H1 (cell line): ENCODE measurements around the gene SLC27A1. TPM values are rescaled to one million over a fixed set of nuclear protein-coding genes. Genes with fewer than 3 reads are reported as not detected.

ENCODE experiments used
- CTCF ChIA-PET: fragments of 300-600 bp; sonication (Branson Sonifier 250); formaldehyde crosslinking; loops from one replicate; lab custom pipeline; 2021; ENCODE audit not compliant: partially characterized antibody; lab: Charles Lee
- POLR2A ChIA-PET: fragments of 300-600 bp; sonication (Branson Sonifier 250); formaldehyde crosslinking; loops from one replicate; lab custom pipeline; 2021; ENCODE audit warnings: inconsistent platforms; ENCODE audit not compliant: partially characterized antibody; lab: Charles Lee
- DNase-seq, 2 experiments: peaks; one replicate each; pipeline versions ENCODE4 v3.0.0 to v3.0.0-alpha.2; 2010 to 2022; ENCODE audit warnings: low spot score in 2 of 2, low read depth in 1 of 2, mixed read lengths in 1 of 2
- FAIRE-seq: peaks from 2 replicates; lab custom pipeline; 2011; peaks lifted over from hg19 to GRCh38; lab: Jason Lieb, UNC
- H2AFZ ChIP-seq: 2 replicates; pipeline ENCODE4 v1.8.1; 2012; ENCODE audit warnings: low read length, inconsistent platforms
- H2AK5ac ChIP-seq: 2 replicates; pipeline ENCODE4 v1.6.1; 2013; ENCODE audit warnings: low read depth, low read length
- H2BK120ac ChIP-seq: replicated peaks from 2 replicates; pipeline ENCODE3; 2013; ENCODE audit warnings: low read depth, low read length, inconsistent platforms
- H2BK12ac ChIP-seq: 2 replicates; pipeline ENCODE4 v1.6.1; 2013; ENCODE audit warnings: low read depth, low read length
- H2BK15ac ChIP-seq: 2 replicates; pipeline ENCODE4 v1.6.1; 2013; ENCODE audit warnings: low read length
- H2BK20ac ChIP-seq: 2 replicates; pipeline ENCODE4 v1.6.1; 2013; ENCODE audit warnings: low read length
- H2BK5ac ChIP-seq: 2 replicates; pipeline ENCODE4 v1.6.1; 2013; ENCODE audit warnings: low read depth, low read length
- H3K14ac ChIP-seq: 2 replicates; pipeline ENCODE4 v1.6.1; 2013; ENCODE audit warnings: inconsistent platforms; ENCODE audit not compliant: insufficient read length
- H3K18ac ChIP-seq: 2 replicates; pipeline ENCODE4 v1.6.1; 2013; ENCODE audit warnings: low read length; ENCODE audit errors: extremely low read depth
- H3K23ac ChIP-seq: 2 replicates; pipeline ENCODE4 v1.6.1; 2013; ENCODE audit warnings: inconsistent platforms; ENCODE audit not compliant: insufficient read length
- H3K23me2 ChIP-seq: 2 replicates; pipeline ENCODE4 v1.6.1; 2013; ENCODE audit warnings: low read depth, low read length
- H3K27ac ChIP-seq: 2 replicates; pipeline ENCODE4 v1.6.1; 2011; ENCODE audit warnings: low read depth, low read length, inconsistent platforms
- H3K27me3 ChIP-seq, 4 experiments: replicated peaks in 1 of 4; 1 replicate in 1 of 4; 2 replicates in 3 of 4; pipeline versions ENCODE4 v1.6.1 to v1.8.1; 2011 to 2013; ENCODE audit warnings: low read length in 3 of 4, mild to moderate bottlenecking in 3 of 4, inconsistent platforms in 2 of 4, mixed read lengths in 2 of 4, moderate library complexity in 1 of 4; ENCODE audit not compliant: control insufficient read depth in 3 of 4, insufficient read depth in 3 of 4; ENCODE audit errors: extremely low read depth in 1 of 4
- H3K36me3 ChIP-seq, 4 experiments: 2 replicates each; pipeline versions ENCODE4 v1.6.1 to v1.8.1; 2011 to 2013; ENCODE audit warnings: mild to moderate bottlenecking in 4 of 4, low read length in 3 of 4, moderate library complexity in 2 of 4, control low read depth in 1 of 4, inconsistent platforms in 1 of 4; ENCODE audit not compliant: insufficient read depth in 4 of 4, control insufficient read depth in 2 of 4
- H3K4ac ChIP-seq: replicated peaks from 2 replicates; pipeline ENCODE3; 2013; ENCODE audit warnings: low read length, low read depth, mixed read lengths, inconsistent platforms; ENCODE audit not compliant: insufficient read length
- H3K4me1 ChIP-seq, 4 experiments: replicated peaks in 1 of 4; 1 replicate in 1 of 4; 2 replicates in 3 of 4; pipeline versions ENCODE4 v1.6.1 to v1.8.1; 2011 to 2013; ENCODE audit warnings: low read length in 3 of 4, inconsistent platforms in 2 of 4, mixed read lengths in 1 of 4; ENCODE audit not compliant: insufficient read depth in 4 of 4, control insufficient read depth in 3 of 4
- H3K4me2 ChIP-seq, 2 experiments: 2 replicates each; pipeline versions ENCODE4 v1.6.1 to v1.8.1; 2011 to 2013; ENCODE audit warnings: low read depth in 2 of 2, low read length in 2 of 2, control low read depth in 1 of 2, inconsistent platforms in 1 of 2, mild to moderate bottlenecking in 1 of 2; ENCODE audit not compliant: insufficient read depth in 1 of 2
- H3K4me3 ChIP-seq, 4 experiments: fragments of 200-600, 300-600 bp in 1 of 4; sonication (generic), shearing (Covaris generic), sonication (Bioruptor Twin) in 1 of 4; 2 replicates each; pipeline versions ENCODE4 v1.5.1 to v1.8.1; 2011 to 2016; ENCODE audit warnings: low read length in 4 of 4, low read depth in 3 of 4, control low read depth in 2 of 4, inconsistent platforms in 2 of 4, mild to moderate bottlenecking in 2 of 4, mixed read lengths in 1 of 4, moderate library complexity in 1 of 4; ENCODE audit not compliant: insufficient read depth in 2 of 4; ENCODE audit errors: extremely low read depth in 1 of 4
- H3K56ac ChIP-seq: replicated peaks from 2 replicates; pipeline ENCODE3; 2013; ENCODE audit warnings: low read depth, mild to moderate bottlenecking, mixed read lengths, low read length, inconsistent platforms; ENCODE audit not compliant: insufficient read length
- H3K79me1 ChIP-seq: 2 replicates; pipeline ENCODE4 v1.6.1; 2013; ENCODE audit warnings: low read depth, low read length, control low read depth
- H3K79me2 ChIP-seq, 2 experiments: 2 replicates each; pipeline versions ENCODE4 v1.6.1 to v1.8.1; 2012 to 2013; ENCODE audit warnings: low read length in 2 of 2, mild to moderate bottlenecking in 2 of 2, inconsistent platforms in 1 of 2; ENCODE audit not compliant: insufficient read depth in 2 of 2, control insufficient read depth in 1 of 2
- H3K9ac ChIP-seq, 4 experiments: replicated peaks in 1 of 4; 1 replicate in 1 of 4; 2 replicates in 3 of 4; pipeline versions ENCODE4 v1.6.1 to v1.8.1; 2011 to 2013; ENCODE audit warnings: low read depth in 3 of 4, low read length in 3 of 4, control low read depth in 2 of 4, mild to moderate bottlenecking in 2 of 4, moderate library complexity in 2 of 4, inconsistent platforms in 1 of 4; ENCODE audit errors: extremely low read depth in 1 of 4
- H3K9me3 ChIP-seq, 2 experiments: 2 replicates each; pipeline versions ENCODE4 v1.6.1 to v1.8.1; 2012 to 2013; ENCODE audit warnings: mild to moderate bottlenecking in 2 of 2, moderate library complexity in 2 of 2, control low read depth in 1 of 2, inconsistent platforms in 1 of 2, low read depth in 1 of 2, low read length in 1 of 2, mixed read lengths in 1 of 2; ENCODE audit not compliant: insufficient read depth in 2 of 2
- H4K20me1 ChIP-seq, 2 experiments: replicated peaks in 1 of 2; 2 replicates each; pipeline versions ENCODE3 to v1.8.1; 2011 to 2013; ENCODE audit warnings: inconsistent platforms in 2 of 2, low read length in 2 of 2, mild to moderate bottlenecking in 1 of 2; ENCODE audit not compliant: insufficient read depth in 2 of 2, control insufficient read depth in 1 of 2
- H4K5ac ChIP-seq: 2 replicates; pipeline ENCODE4 v1.6.1; 2013; ENCODE audit warnings: low read length, low read depth, mixed read lengths, inconsistent platforms; ENCODE audit not compliant: insufficient read length
- H4K8ac ChIP-seq: 2 replicates; pipeline ENCODE4 v1.8.0; 2013; ENCODE audit warnings: mild to moderate bottlenecking, moderate library complexity, low read length, inconsistent platforms; ENCODE audit not compliant: insufficient read depth; ENCODE audit errors: extremely low read depth
- H4K91ac ChIP-seq: replicated peaks from 2 replicates; pipeline ENCODE3; 2013; ENCODE audit warnings: low read length, mixed read lengths, inconsistent platforms; ENCODE audit not compliant: insufficient read length
- CHD2 ChIP-seq: IDR thresholded peaks from 2 replicates; pipeline ENCODE4 v1.6.1; 2012; ENCODE audit warnings: low read length, improper control_type of control experiment
- EGR1 ChIP-seq: IDR thresholded peaks from 2 replicates; pipeline ENCODE4 v1.6.1; 2011; ENCODE audit warnings: low read depth, low read length, borderline replicate concordance
- GABPA ChIP-seq: IDR thresholded peaks from 2 replicates; pipeline ENCODE4 v1.6.1; 2011; ENCODE audit warnings: mild to moderate bottlenecking, low read length, moderate library complexity, borderline replicate concordance; ENCODE audit not compliant: insufficient read depth
- POLR2A ChIP-seq, 2 experiments: IDR thresholded peaks; 1 replicate in 1 of 2; 2 replicates in 1 of 2; pipeline ENCODE4 v1.6.1; 2011; ENCODE audit warnings: low read depth in 2 of 2, low read length in 2 of 2, mild to moderate bottlenecking in 2 of 2; ENCODE audit errors: control extremely low read depth in 1 of 2
- RBBP5 ChIP-seq: IDR thresholded peaks from 2 replicates; pipeline ENCODE4 v1.7.1; 2012; ENCODE audit warnings: low read depth, mild to moderate bottlenecking, inconsistent platforms, low read length, moderate library complexity, borderline replicate concordance
- SRF ChIP-seq: IDR thresholded peaks from 2 replicates; pipeline ENCODE4 v1.6.1; 2011; ENCODE audit warnings: mild to moderate bottlenecking, low read depth, low read length, moderate library complexity
- TBP ChIP-seq: IDR thresholded peaks from 2 replicates; pipeline ENCODE4 v1.6.1; 2011; ENCODE audit warnings: low read depth, low read length, improper control_type of control experiment
- YY1 ChIP-seq: IDR thresholded peaks from 2 replicates; pipeline ENCODE4 v1.6.1; 2011; ENCODE audit warnings: low read depth, mild to moderate bottlenecking, low read length
- WGBS, 2 experiments: shearing (Covaris generic) in 1 of 2; methylation state at CpG; one replicate each; pipeline versions ENCODE4 v1.1.6 to v1.1.7; 2013 to 2015; ENCODE audit warnings: low lambda C conversion rate in 2 of 2, mixed read lengths in 2 of 2, inconsistent platforms in 1 of 2, low coverage in 1 of 2, missing lambda C conversion rate in 1 of 2; ENCODE audit not compliant: insufficient replicate concordance in 2 of 2, insufficient coverage in 1 of 2, insufficient read length in 1 of 2; ENCODE audit errors: extremely low coverage in 1 of 2, missing lambda C conversion rate in 1 of 2; 5-methylcytosine and 5-hydroxymethylcytosine counted together
- polyA plus RNA-seq, 7 experiments: library from polyadenylated mRNA; depleted of rRNA in 3 of 7; stranded (reverse) in 5 of 7; unstranded in 2 of 7; fragments of >200 nt in 5 of 7; fragments of 200-250 nt in 2 of 7; gene quantifications; 1 replicate in 5 of 7; 2 replicates in 1 of 7; 4 replicates in 1 of 7; pipeline versions ENCODE4 v1.2.1 to v1.2.3, GENCODE V29; 2011 to 2013; ENCODE audit warnings: missing spikeins in 2 of 7, mixed read lengths in 2 of 7
- total RNA-seq: library from RNA; stranded (reverse); fragmentation: NEBNext Ultra II Directional; extraction: Animal tissue kit (Norgen Biotek cat#: 25700); gene quantifications from 2 replicates; pipeline ENCODE4 v1.2.1, GENCODE V29; 2021
- TF ChIP-seq, protein P1 (sequence below), 3 experiments: IDR thresholded peaks; 1 replicate in 2 of 3; 2 replicates in 1 of 3; pipeline versions ENCODE4 v1.5.1 to v1.6.1; 2011; ENCODE audit warnings: low read length in 3 of 3, mild to moderate bottlenecking in 3 of 3, inconsistent platforms in 2 of 3, low read depth in 1 of 3, moderate library complexity in 1 of 3; ENCODE audit not compliant: insufficient read depth in 1 of 3; ENCODE audit errors: control extremely low read depth in 1 of 3

The SLC27A1 gene
- total and polyA plus RNA-seq, 2 of the 8 experiments (the other 6 are each of a cell fraction or from before 2014, with no cell fraction given), result 7.5 to 9.1 TPM

DNA sequence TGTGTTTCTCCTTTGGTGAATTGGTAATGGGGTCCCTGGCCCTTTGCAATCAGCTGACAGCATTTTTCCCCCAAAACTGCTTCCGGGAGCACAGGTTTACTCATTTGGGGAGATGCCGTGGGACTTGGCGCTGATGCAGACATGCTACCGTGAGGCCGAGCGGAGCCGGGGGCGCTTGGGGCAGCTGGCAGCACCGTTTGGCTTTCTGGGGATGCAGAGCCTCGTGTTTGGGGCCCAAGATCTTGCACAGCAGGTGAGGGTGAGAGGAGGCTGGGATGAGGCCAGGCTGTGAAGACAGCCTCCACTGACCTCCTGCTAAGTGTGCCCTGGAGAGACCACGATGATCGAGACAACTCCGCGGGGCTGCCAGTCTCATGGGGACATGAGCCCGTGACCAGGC lies 71.7 kb downstream of the SLC27A1 start:
- Histone ChIP-seq H3K27ac (no peak overlapping the region), H3K56ac (no peak overlapping the region), H3K36me3 (no peaks in the 10 kb centered on the region), H3K79me2 (no peaks in the 10 kb centered on the region), H3K4ac (no peak overlapping the region), H3K23ac (no peak overlapping the region), H4K91ac (no peak overlapping the region), H2BK5ac (no peak overlapping the region), H3K23me2 (peaks cover 7% of the 10 kb centered on the region; the same call in 1 of the 2 replicates), H2AK5ac (no peak overlapping the region), H4K20me1 (peaks cover 0 to 3% of the 10 kb centered on the region in 2 experiments), H3K27me3 (peaks cover 0 to 6% (median 3%) of the 10 kb centered on the region in 4 experiments; a peak in 3 of 7 replicates), H3K18ac (no peak overlapping the region), H3K4me1 (no peaks in the 10 kb centered on the region; a peak in 2 of 7 replicates), H3K9me3 (no peaks in the 10 kb centered on the region; a peak in 1 of 4 replicates), H3K79me1 (no peaks in the 10 kb centered on the region), H3K9ac (no peak overlapping the region), H2BK120ac (no peak overlapping the region), H3K4me2 (no peak overlapping the region), H2BK15ac (no peak overlapping the region), H2BK12ac (no peak overlapping the region), H2BK20ac (no peak overlapping the region), H4K8ac (no peak overlapping the region), H3K14ac (no peak overlapping the region), H2AFZ (no peak overlapping the region), H4K5ac (no peak overlapping the region), H3K4me3 (no peak overlapping the region)
- FAIRE-seq (no peak), DNase-seq (no peak)
- TF ChIP-seq SRF (no peak), YY1 (no peak), RBBP5 (no peak), GABPA (no peak), TBP (no peak), CHD2 (no peak), POLR2A (IDR thresholded peaks at IDR 0.05; ENCODE audit: control extremely low read depth in 1 of 2, low read depth in 2 of 2, low read length in 2 of 2) (no peak), EGR1 (no peak)
- TF ChIP-seq, protein P1, sequence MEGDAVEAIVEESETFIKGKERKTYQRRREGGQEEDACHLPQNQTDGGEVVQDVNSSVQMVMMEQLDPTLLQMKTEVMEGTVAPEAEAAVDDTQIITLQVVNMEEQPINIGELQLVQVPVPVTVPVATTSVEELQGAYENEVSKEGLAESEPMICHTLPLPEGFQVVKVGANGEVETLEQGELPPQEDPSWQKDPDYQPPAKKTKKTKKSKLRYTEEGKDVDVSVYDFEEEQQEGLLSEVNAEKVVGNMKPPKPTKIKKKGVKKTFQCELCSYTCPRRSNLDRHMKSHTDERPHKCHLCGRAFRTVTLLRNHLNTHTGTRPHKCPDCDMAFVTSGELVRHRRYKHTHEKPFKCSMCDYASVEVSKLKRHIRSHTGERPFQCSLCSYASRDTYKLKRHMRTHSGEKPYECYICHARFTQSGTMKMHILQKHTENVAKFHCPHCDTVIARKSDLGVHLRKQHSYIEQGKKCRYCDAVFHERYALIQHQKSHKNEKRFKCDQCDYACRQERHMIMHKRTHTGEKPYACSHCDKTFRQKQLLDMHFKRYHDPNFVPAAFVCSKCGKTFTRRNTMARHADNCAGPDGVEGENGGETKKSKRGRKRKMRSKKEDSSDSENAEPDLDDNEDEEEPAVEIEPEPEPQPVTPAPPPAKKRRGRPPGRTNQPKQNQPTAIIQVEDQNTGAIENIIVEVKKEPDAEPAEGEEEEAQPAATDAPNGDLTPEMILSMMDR (IDR thresholded peaks at IDR 0.05; ENCODE audit: control extremely low read depth in 1 of 3, insufficient read depth in 1 of 3, low read depth in 1 of 3, low read length in 3 of 3), result no peak
- WGBS, 2 experiments, result 89% methylated on average over 15 of the region's 15 CpGs; no CpG with 5 or more reads in 1 of the 2 experiments
- ChIA-PET CTCF (interaction anchor here (1.2 kb wide), 1 partner anchor 11 kb away, joined by 3 read pairs; no protein-coding TSS in a partner anchor), POLR2A (no interaction called here)
